HG03439 (cell line): ENCODE data around the gene ZNF791.
"Not testable (repeated sequence)": the region's sequence is repeated elsewhere in the genome, so short reads cannot be mapped to it uniquely, and the experiment has no call there.

ENCODE experiments used
- ATAC-seq: cut with Tn5 transposase; IDR thresholded peaks from one replicate; pipeline ENCODE4 v1.9.1; 2021; ENCODE audit warnings: mild to moderate bottlenecking, moderate library complexity; ENCODE audit not compliant: unreplicated experiment

The ZNF791 gene

DNA sequence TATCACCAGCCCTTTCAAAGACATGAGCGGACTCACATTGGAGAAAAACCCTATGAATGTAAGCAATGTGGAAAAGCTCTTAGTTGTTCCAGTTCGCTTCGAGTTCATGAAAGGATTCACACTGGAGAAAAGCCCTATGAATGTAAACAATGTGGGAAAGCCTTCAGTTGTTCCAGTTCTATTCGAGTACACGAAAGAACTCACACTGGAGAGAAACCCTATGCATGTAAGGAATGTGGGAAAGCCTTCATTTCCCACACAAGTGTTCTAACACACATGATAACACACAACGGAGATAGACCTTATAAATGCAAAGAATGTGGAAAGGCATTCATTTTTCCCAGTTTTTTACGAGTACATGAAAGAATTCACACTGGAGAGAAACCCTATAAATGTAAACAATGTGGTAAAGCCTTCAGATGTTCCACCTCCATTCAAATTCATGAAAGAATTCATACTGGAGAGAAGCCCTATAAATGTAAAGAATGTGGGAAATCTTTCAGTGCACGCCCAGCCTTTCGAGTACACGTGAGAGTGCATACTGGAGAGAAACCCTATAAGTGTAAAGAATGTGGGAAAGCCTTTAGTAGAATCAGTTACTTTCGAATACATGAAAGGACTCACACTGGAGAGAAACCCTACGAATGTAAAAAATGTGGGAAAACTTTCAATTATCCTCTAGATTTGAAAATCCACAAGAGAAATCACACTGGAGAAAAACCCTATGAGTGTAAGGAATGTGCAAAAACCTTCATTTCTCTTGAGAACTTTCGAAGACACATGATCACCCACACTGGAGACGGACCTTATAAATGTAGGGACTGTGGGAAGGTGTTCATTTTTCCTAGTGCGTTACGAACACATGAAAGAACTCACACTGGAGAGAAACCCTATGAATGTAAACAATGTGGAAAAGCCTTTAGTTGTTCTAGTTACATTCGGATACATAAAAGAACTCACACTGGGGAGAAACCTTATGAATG lies 17.6 kb downstream of the ZNF791 start:
- ATAC-seq, result no peak

DNA sequence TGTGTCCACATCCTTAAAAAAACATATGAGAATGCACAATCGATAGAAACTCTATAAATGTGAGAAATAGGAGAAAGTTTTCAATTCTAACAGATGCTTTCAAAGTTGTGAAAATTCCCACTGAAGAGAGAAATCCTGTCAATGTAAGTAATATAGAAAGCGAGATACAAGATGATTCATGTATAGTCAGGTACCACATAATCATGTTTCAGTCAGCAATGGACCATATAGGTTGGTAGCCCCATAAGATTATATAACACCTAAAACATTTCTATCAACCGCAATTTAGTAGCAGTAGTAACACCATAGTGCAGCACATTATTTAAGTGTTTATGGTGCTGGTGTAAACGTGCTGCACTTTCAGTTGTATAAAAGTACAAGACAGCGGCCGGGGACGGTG lies 18.5 kb downstream of the ZNF791 start:
- no peak for ATAC-seq

DNA sequence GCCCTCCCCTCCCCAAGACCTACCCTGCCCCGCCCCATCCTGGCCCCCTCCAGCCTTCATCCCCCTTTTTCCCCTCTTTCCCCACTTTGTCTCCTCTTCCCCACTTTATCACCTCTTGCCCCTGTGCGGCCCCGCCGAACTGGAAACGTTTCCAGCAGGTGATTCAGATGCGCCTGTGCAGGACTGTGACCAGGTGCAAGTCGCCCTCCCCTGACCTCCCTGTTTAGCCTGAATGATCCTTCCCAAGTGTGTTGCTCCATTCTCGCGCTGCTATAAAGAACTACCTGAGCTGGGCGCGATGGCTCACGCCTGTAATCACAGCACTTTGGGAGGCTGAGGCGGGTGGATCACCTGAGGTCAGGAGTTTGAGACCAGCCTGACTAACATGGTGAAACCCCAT lies 25.9 kb downstream of the ZNF791 start:
- no peak for ATAC-seq

DNA sequence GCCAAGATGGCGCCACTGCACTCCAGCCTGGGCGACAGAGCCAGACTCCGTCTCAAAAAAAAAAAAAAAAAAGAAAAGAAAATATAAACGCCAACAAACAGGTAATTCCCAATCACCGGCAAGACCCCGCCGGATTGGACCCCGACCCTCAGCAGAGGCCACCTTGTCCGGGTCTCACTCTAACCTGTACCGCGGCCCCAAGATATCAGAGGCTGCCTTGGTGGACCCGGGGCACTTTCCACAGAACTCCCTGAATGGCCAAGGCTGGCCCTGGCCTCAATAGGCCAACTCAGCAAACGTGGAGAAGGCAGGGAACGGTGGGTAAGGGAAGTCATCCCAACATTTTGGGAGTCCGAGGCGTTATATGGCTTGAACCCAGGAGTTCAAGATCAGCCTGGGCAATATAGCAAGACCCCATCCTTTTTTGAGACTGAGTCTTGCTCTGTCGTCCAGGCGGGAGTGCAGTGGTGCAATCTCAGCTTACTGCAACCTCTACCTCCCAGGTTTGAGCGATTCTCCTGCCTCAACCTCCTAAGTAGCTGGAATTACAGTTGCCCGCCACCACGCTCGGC lies 28.0 kb downstream of the ZNF791 start:
- no peak for ATAC-seq

DNA sequence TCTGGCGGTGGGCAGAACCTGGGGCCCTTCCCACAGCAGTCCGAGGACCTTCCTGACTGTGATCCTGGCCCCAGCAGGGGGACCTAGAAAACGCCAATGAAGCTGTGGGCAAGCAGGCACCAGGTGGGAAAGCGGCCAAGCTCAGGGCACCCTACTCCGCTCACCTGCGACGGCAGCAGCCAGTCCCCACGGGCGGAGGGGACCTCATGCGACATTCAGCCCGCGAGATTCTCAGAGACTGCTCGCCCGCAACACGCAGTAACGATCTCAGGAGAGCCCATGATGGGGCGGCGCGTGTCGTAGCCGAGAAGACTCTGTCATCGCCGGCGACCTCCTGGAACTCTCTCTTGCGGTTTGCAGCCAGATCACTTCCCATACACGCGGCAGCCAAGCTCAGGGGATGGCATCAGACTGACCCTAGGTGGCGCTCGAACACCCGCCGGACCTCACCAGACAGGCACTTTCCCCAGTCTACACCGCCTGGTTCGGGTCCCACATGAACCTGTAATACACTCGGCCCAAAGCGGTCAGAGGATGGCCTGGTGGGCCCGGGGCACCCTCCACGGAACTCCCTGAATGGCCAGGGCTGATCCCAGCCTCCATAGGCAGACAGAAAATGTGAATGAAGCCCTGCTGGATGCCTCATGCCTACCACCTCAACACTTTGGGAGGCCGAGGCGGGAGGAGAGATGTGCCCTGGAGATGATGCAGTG lies 29.3 kb downstream of the ZNF791 start:
- no peak for ATAC-seq

DNA sequence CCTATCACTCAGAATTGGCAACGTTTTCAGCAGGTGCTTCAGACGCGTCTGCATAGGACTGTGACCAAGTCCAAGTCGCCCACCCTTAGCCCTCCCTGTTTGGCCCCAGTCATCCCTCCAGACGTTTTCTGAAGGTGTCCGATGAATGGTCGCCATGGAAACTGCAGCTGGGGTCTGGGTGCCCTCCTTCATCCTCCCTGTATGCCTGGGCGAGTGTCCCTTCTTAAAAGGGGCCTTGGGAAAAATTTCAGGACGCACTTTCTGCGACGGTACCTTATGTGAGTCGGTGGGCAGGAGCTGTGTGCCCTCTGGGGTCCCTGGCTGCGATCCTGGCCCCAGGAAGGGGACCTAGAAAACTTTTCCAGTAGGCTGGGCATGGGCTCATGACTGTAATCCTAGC lies 30.7 kb downstream of the ZNF791 start:
- ATAC-seq, result no peak

DNA sequence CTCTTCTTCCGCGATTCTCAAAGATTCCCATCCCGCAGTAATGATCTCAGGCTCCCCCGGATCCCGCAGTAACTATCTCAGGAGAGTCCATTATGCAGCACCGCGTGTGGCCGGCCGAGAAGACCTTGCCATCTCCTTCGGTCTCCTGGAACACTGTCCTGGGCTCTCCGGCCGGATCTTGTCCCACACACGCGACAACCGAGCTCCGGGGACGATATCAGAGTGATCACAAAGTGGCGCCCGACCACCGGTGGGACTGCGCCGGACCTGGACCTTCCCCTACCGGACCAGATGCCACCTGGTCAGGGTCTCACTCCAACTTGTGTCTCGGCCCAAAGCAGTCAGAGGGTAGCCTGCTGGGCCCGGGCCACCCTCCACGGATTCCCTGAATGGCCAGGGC lies 31.8 kb downstream of the ZNF791 start:
- no peak for ATAC-seq

DNA sequence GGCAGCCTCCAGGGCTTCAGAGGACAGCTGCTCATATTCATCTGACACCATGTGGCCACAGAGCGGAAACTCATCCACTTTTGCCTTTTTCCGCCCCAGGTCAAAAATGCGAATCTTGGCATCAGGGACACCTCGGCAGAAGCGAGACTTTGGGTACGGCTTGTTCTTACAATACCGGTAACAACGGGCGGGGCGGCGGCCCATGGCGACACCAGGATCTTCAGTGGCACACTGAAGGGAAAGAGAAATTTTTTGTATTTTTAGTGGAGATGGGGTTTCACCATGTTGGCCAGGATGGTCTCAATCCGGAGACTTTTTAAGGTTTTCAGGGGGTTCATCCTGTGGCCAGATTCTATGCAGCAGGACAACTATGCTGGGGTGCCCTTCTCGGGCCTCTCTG lies 33.0 kb downstream of the ZNF791 start:
- ATAC-seq, result not testable (repeated sequence)

DNA sequence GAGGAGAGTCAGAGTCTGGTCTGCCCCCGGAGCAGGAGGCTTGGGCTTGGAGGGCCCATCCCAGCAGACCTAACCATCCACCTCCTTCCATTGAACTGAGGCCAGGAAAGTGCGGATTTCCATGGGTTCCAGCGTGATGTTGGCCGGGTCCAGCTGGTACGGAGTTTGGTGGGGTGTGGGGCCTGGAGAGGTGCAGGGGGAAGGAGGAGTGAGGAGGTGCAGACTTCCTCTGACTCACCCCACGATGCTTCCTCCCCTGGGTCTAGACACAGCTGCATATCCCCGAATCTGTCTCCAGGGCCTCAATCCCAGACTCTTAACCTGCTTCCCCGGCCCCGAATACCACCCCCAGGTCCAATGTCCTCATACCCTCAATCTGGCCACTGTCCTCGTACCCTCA lies 35.8 kb downstream of the ZNF791 start:
- ATAC-seq, result no peak

DNA sequence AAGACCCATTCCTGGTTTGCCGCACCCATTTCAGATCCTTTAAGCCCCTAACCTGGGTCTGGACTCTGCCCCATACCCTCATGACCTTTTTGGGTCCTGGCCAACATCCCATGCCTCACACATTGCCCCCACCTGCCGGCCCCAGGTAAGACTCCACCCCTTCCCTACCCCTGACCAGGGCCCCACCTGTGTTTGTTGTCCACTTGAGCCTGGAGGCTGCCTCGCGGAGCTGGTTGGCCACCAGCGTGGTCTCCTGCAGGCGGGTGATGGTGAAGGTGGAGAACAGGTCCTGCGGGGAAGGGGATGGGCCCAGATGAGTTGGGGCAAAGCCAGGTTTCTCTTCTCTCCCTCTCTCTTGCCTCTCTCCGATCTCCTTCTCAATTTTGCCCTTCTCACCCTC lies 36.3 kb downstream of the ZNF791 start:
- ATAC-seq, result no peak

DNA sequence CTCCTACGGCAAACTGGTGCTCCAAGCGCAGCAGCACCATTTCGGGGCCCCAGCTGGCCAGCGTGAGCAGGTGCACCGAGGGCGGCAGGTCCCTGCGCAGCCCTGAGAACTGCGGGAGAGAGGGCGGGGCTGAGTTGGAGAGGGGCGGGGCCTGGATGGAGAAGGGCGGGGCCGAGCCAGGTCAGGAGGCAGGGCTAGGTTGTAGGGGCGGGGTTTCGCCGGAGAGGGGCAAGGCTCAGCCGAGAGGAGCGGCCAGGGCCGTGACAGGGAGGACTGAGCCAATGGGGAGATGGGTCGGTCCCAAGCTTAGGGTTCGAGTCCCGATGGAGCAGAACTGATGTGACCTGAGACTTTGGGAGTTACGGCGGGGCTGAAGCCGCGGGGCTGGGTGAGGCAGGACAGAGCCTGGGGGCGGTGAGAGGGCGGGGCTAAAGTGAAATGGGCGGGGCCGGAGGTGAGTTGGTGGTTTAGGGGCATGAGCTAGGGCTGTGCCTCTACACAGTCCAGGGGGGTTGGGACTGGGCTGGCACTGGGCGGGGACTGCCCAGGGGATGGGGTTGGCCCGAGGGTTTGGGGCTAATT lies 36.9 kb downstream of the ZNF791 start:
- ATAC-seq, result no peak

DNA sequence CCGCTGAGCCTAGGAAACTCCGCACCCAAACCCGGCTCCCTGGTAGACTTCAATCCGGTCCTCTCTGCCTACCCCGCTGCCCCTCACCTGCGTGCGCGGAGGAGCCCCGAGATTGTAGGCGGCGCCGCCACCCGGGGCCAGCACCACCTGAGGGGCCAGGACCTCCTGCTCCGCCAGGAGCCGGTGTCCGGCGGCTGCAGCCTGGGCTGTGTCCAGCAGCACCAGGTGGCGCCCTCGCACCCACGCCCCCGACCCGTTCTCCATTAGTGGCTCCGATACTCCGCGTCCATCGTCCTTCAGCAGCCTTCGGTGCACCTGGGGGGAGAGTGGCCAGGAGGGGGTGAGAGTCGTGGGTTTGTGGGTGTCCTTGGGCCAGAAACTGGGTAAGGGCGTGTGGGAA lies 37.4 kb downstream of the ZNF791 start:
- no peak for ATAC-seq

DNA sequence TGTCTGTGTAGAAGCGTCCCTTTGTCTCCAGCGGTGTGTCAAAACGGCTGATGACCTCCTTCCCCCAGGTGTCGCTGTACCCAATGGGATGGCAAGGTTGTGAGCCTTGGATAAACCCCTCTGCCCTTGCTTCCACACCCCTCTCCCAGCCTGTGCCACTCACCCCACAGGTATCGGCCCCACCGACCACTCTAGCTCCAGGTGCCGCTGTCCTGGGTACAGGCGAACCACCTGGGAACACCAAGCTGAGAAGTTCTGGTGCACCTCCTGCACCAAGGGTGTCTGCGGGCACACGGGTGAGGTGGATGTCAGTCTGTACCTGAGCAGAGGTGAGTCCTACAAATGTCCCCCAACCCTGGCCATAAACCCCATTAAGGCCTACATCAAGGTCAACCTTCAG lies 39.2 kb downstream of the ZNF791 start:
- no peak for ATAC-seq

DNA sequence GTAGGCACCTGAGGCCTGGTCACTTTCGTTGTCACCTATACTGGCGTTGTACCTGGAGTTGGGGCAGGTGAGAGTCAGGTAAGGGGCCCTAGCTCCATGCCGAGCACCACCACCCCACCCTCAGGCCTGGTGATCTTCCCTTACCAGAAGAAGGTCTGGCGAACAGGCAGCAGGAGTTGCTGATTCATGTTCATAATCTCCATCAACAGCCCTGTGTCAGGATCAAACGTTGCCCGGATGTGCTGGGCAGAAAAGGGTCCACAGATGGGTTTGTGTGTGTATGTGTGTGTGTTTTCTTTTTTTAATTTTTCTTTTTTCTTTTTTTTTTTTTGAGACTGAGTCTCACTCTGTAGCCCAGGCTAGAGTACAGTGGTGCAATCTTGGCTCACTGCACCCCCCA lies 41.5 kb downstream of the ZNF791 start:
- no peak for ATAC-seq

DNA sequence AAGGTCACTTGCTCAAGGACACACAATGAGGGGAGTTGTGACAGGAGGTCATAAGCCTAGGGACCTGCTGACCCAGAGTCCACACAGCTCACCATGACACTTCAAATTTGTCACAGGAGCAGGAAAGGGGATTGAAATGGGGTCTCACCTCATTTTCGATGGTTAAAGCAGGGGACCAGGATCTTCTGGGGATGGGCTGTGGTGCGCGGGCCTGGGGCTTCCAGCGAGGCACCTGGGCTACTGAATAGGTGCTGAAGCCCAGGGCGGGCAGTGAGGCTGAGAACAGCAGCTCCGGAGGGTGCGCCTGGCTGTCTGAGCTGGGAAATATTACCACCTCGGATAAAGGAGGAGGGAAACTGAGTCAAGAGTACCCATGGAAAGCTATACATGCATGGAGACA lies 44.8 kb downstream of the ZNF791 start:
- no peak for ATAC-seq

DNA sequence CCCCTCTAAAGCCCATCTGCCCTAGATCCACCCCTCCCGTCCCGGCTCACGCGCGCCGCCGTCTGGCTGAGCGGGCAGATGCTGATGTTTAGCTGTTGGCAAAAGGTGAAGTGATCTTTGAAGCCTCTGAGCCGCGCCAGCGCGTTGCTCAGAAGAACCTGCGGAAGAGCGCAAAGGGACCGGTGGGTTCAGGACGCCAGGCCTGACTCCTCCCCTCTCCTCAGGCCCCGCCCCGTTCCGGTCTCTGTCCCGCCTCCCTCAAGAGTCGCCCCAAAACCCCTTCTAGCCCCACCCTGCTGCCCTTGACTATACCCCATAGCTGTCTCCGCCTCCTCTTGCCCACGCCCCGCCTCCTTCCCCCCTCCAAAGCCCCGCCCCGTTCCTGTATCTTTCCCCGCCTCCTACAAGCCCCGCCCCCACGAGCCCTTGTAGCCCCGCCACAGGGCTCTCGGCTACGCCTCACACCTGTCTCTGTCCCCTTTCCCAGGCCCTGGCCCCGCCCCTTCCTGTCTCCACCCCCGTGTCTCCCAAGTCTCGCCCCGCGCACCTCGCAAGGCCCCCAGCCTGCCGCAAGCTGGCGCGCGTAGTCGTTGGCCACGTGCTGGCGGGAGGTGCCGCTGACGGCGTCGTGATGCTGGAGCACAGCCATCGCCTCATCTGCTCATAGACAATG lies 46.3 kb downstream of the ZNF791 start:
- no peak for ATAC-seq

DNA sequence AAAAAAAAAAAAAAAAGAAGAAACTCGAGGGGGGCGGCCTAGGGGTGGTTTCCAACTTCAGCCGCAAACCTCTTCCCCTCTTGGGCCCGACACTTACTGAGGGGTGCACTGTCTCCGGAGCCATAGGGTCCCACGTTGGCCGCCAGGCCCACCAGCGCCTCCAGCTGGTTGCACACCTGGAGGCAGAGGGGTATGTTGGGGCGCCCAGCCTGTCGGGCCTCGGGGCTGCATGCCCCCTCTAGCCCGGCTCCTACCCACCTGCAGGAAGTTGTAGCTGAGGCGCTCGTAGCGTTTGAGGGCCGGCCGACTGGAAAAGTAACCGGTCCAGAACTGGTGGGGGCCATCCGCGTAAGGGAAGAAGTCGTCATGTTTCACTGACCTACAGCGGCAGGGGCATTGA lies 47.2 kb downstream of the ZNF791 start:
- no peak for ATAC-seq

DNA sequence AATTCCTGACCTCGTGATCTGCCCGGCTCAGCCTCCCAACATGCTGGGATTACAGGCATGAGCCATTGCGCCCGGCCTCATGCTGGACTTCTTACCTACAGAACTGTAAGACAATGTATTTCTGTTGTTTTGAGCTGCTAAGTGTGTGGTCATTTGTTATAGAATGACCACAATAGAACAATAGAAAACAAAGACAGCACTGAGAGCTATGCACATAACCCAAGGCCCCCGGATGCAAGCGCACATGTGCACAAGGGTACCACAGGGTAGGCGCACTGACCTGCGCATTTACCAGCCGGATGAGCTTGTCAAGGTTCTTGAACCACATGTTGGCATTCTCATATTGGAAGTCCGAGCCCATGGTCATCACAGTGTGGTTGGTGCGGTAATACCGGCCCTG lies 50.3 kb downstream of the ZNF791 start:
- ATAC-seq, result no peak

DNA sequence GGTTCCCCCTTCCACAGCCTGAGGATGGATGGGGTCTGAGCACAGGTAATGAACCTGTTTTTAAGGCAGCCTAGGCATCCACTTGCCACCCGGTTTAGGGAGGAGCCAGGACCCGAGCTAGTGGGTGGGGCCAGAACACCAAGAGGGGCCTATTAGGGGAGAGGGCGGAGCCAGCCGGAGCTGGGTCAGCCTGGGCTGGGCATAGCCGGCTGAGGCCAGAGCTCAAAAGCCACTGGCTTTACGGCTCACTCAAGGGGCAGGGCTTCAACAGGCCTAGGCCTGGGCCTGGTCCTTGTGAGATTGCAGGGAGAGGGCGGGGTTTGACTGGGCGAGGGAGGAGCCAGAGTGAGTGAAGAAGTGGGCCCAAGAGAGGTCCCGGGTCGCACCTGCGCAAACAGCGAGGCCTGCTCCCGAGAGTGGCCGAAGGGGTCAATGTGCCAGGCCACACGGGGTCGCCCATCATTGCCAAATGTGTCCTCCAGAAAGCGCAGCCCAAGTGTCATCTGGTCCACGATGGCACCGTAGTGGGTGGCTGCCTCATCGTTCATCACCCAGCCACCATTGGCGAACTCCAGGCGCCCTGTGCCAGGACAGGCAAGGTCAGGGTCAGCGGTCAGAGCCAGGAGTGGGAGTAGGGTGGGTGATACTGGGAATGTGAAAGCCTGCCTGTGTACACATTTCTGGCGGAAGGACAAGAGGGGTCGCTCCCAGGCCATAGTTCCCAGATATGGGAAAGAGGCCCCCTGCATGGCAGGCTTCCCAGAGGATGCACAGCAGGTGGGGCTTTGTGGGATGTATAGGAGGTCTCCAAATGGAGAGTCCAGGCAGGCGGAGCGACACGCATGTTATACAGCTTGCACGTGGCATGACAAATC lies 53.9 kb downstream of the ZNF791 start:
- ATAC-seq, result no peak

DNA sequence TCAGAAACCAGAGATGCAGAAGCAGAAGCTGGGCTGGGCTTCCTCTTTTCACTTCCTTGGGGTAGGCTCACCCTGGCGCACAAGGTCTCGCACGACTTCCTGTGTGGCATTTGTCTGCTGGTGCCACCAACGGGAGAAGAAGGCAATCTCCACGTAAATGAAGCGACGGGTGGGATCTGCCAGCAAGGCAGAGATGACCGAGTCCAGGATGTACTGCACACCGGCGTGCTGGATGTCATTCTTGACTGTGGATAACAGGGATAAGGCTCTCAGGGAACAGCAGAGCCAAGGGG lies 54.5 kb downstream of the ZNF791 start:
- ATAC-seq, result no peak
